ENCODE measurements around the gene SKI. TPM values are rescaled to one million over a fixed set of nuclear protein-coding genes. Genes with fewer than 3 reads are reported as not detected.

SKI gene
- total and polyA plus RNA-seq, 9 of the 15 experiments (the other 6 are each of a cell fraction or from before 2014, with no cell fraction given), result 0.10 to 60.5 (median 4.6) TPM

GRCh38 chr1:2230781-2231531, 2.8 kb downstream of the SKI start:
- H3K4me3 ChIP-seq, result peak overlapping the region; percentile 53
- FAIRE-seq, result peak; percentile 81
- ATAC-seq, result peak; percentile 11
- H4K20me1 ChIP-seq (replicated peaks; ENCODE audit: control insufficient read depth, insufficient read depth, low read length), result peaks cover 71% of the 10 kb centered on the region
- BruUV-seq (replicated peaks), result no TSS peak
- intact Hi-C loops (cut with micrococcal nuclease), result loop anchor here (2.0 kb wide), 1 partner anchor 32 kb away; no protein-coding TSS in a partner anchor
- peak; percentile 45 to 67 (median 54) for DNase-seq (ENCODE audit: extremely low read depth in 1 of 4, low spot score in 3 of 4)
- peaks cover 39 to 88% of the 10 kb centered on the region in 2 experiments for H3K4me1 ChIP-seq (replicated peaks in 1 of 2; ENCODE audit: control insufficient read depth in 2 of 2, insufficient read depth in 2 of 2, low read length in 2 of 2)
- peak overlapping the region; percentile 96 for H3K4me2 ChIP-seq (ENCODE audit: insufficient read depth, low read length)
- peaks cover 78% of the 10 kb centered on the region for H3K79me2 ChIP-seq (ENCODE audit: control insufficient read depth, insufficient read depth, low read length)
- in situ Hi-C loops (cut with MboI), result loop anchor here (5.0 kb wide), 1 partner anchor 34 kb away; no protein-coding TSS in a partner anchor
- peak overlapping the region; percentile 65 to 92 for H3K9ac ChIP-seq (ENCODE audit: insufficient read depth in 1 of 2, low read depth in 2 of 2, low read length in 2 of 2)
- no peaks in the 10 kb centered on the region for H3K27me3 ChIP-seq (ENCODE audit: control insufficient read depth in 2 of 2, insufficient read depth in 2 of 2, low read length in 2 of 2)
- H3K27ac ChIP-seq (ENCODE audit: extremely low read depth, low read depth, low read length), result peak overlapping the region; percentile 56; the same call in 2 of the 3 replicates
- H3K9me1 ChIP-seq (ENCODE audit: control insufficient read depth, insufficient read depth, low read length), result peaks cover 35% of the 10 kb centered on the region
- no peak overlapping the region for H2AFZ ChIP-seq (ENCODE audit: low read depth, low read length)
- ChIA-PET POLR2A (interaction anchor here (0.5 to 4.0 kb wide), 13 partner anchors 11 to 161 kb away, joined by 3 to 33 read pairs (median 4); partner anchors contain the start of genes MORN1 and RER1), CTCF (ENCODE audit: low intra/inter-chr PET ratio) (no interaction called here)
- H3K9me3 ChIP-seq (replicated peaks; ENCODE audit: control insufficient read depth, insufficient read depth, low read depth, low read length), result no peaks in the 10 kb centered on the region
- WGBS (ENCODE audit: insufficient coverage, low coverage, missing lambda C conversion rate), result 3% methylated on average over 30 of the region's 30 CpGs
- H3K36me3 ChIP-seq (ENCODE audit: control insufficient read depth, insufficient read depth, low read length), result peaks cover 12% of the 10 kb centered on the region; the same call in 2 of the 3 replicates
- TF ChIP-seq RBM22 (IDR thresholded peaks at IDR 0.05; ENCODE audit: low read depth, low read length, poor library complexity, severe bottlenecking), result no peak
- TF ChIP-seq KDM1A (IDR thresholded peaks at IDR 0.05), result no peak
- peak; percentile 63; the same call in 1 of the 2 replicates for TF ChIP-seq L3MBTL2 (IDR thresholded peaks at IDR 0.05)
- TF ChIP-seq CREB3L1 (IDR thresholded peaks at IDR 0.05; ENCODE audit: borderline replicate concordance, low read depth), result no peak
- no peak for TF ChIP-seq TCF15 (CRISPR knock-in tag; IDR thresholded peaks at IDR 0.05)
- TF ChIP-seq PHF21A (IDR thresholded peaks at IDR 0.05; ENCODE audit: borderline replicate concordance, low read depth), result no peak
- peak; percentile 44; the same call in 1 of the 2 replicates for TF ChIP-seq SAFB (IDR thresholded peaks at IDR 0.05; ENCODE audit: borderline replicate concordance, low read depth, low read length)
- TF ChIP-seq SRF (CRISPR knock-in tag; IDR thresholded peaks at IDR 0.05), result no peak
- no peak for TF ChIP-seq BRF2 (IDR thresholded peaks at IDR 0.05; ENCODE audit: borderline replicate concordance, insufficient read depth, insufficient read length)
- peak in 1 of 3 experiments; percentile 11 for TF ChIP-seq YY1 (IDR thresholded peaks at IDR 0.05; ENCODE audit: borderline replicate concordance in 1 of 3, control insufficient read depth in 1 of 3, extremely low read depth in 1 of 3, insufficient read depth in 3 of 3, insufficient read length in 1 of 3, insufficient replicate concordance in 2 of 3, low read depth in 1 of 3, low read length in 2 of 3)
- TF ChIP-seq LCOR (CRISPR knock-in tag; IDR thresholded peaks at IDR 0.05), result no peak
- no peak for TF ChIP-seq DNMT1 (IDR thresholded peaks at IDR 0.05)
- peak; percentile 52; the same call in 1 of the 2 replicates for TF ChIP-seq POLR2G (IDR thresholded peaks at IDR 0.05; ENCODE audit: low read depth, low read length)
- TF ChIP-seq CREM (IDR thresholded peaks at IDR 0.05; ENCODE audit: low read depth), result peak; percentile 59
- TF ChIP-seq ZNF696 (CRISPR knock-in tag; conservative IDR thresholded peaks at IDR 0.05), result no peak
- no peak for TF ChIP-seq ZC3H11A (IDR thresholded peaks at IDR 0.05; ENCODE audit: low read depth, low read length)
- TF ChIP-seq MYC (IDR thresholded peaks at IDR 0.05; ENCODE audit: low read depth, low read length), result no peak; the same call in 1 of the 2 replicates
- TF ChIP-seq MYC (CRISPR knock-in tag; IDR thresholded peaks at IDR 0.05; ENCODE audit: borderline replicate concordance, low read depth), result no peak

Measured in K562 (cell line).